GM23338 (cell line): ENCODE results near the gene ST3GAL6.

ENCODE experiments used
- CREB1 ChIP-seq: fragments of 250-450 bp; sonication (Bioruptor Pico); IDR thresholded peaks from 2 replicates; pipeline ENCODE4 v1.5.0; 2020; ENCODE audit warnings: low read depth, mild to moderate bottlenecking, moderate library complexity
- ETS1 ChIP-seq: IDR thresholded peaks from 2 replicates; pipeline ENCODE4 v1.6.1; 2016; ENCODE audit warnings: antibody characterized with exemption
- EZH2 ChIP-seq: fragments of 200-600 bp; sonication (generic); IDR thresholded peaks from one replicate; pipeline ENCODE4 v1.8.0; 2017; ENCODE audit warnings: antibody characterized with exemption, mild to moderate bottlenecking, low read depth; ENCODE audit not compliant: unreplicated experiment
- JUNB ChIP-seq: IDR thresholded peaks from one replicate; pipeline ENCODE4 v1.6.1; 2016; ENCODE audit warnings: antibody characterized with exemption; ENCODE audit not compliant: unreplicated experiment
- NANOG ChIP-seq: IDR thresholded peaks from 2 replicates; pipeline ENCODE4 v1.6.1; 2016; ENCODE audit warnings: antibody characterized with exemption, borderline replicate concordance
- POLR2AphosphoS5 ChIP-seq: IDR thresholded peaks from 2 replicates; pipeline ENCODE4 v1.6.1; 2016; ENCODE audit warnings: antibody characterized with exemption, low read depth
- TF ChIP-seq, protein P1 (sequence below), 2 experiments: fragments of 200-600 bp in 1 of 2; sonication (generic) in 1 of 2; conservative IDR thresholded peaks; 2 replicates each; pipeline versions ENCODE4 v1.5.1 to v1.6.1; 2016 to 2017; ENCODE audit warnings: antibody characterized with exemption in 2 of 2, low read depth in 2 of 2, mild to moderate bottlenecking in 2 of 2, moderate library complexity in 1 of 2
- TF ChIP-seq, protein P2 (sequence below): IDR thresholded peaks from one replicate; pipeline ENCODE4 v1.6.1; 2018; ENCODE audit warnings: antibody characterized with exemption; ENCODE audit not compliant: unreplicated experiment

DNA sequence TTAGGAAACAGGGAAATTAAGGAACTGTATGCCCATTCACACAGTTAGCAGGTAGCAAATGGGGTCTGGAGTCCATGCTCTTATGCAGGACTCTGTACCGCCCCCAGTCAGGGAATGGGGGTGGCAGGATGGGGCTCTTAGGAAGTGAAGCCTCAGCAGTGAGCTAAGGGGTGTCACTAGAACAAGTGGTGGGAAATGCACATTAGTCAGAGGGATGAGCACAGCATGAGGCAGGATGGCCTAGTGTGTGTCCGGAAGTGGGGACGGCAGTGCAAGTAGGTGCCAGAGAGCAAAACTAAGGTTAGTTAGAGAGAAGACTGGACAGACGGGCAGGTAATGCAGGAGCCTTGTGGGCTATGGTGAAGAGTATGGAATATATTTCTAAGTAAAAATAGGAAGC lies 60.7 kb downstream of the ST3GAL6 start:
- TF ChIP-seq, protein P1, sequence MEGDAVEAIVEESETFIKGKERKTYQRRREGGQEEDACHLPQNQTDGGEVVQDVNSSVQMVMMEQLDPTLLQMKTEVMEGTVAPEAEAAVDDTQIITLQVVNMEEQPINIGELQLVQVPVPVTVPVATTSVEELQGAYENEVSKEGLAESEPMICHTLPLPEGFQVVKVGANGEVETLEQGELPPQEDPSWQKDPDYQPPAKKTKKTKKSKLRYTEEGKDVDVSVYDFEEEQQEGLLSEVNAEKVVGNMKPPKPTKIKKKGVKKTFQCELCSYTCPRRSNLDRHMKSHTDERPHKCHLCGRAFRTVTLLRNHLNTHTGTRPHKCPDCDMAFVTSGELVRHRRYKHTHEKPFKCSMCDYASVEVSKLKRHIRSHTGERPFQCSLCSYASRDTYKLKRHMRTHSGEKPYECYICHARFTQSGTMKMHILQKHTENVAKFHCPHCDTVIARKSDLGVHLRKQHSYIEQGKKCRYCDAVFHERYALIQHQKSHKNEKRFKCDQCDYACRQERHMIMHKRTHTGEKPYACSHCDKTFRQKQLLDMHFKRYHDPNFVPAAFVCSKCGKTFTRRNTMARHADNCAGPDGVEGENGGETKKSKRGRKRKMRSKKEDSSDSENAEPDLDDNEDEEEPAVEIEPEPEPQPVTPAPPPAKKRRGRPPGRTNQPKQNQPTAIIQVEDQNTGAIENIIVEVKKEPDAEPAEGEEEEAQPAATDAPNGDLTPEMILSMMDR (conservative IDR thresholded peaks at IDR 0.05; ENCODE audit: low read depth in 2 of 2) = no peak
- TF ChIP-seq POLR2AphosphoS5 (no peak), EZH2 (no peak), JUNB (no peak), ETS1 (no peak), NANOG (no peak), CREB1 (no peak)
- TF ChIP-seq, protein P2, sequence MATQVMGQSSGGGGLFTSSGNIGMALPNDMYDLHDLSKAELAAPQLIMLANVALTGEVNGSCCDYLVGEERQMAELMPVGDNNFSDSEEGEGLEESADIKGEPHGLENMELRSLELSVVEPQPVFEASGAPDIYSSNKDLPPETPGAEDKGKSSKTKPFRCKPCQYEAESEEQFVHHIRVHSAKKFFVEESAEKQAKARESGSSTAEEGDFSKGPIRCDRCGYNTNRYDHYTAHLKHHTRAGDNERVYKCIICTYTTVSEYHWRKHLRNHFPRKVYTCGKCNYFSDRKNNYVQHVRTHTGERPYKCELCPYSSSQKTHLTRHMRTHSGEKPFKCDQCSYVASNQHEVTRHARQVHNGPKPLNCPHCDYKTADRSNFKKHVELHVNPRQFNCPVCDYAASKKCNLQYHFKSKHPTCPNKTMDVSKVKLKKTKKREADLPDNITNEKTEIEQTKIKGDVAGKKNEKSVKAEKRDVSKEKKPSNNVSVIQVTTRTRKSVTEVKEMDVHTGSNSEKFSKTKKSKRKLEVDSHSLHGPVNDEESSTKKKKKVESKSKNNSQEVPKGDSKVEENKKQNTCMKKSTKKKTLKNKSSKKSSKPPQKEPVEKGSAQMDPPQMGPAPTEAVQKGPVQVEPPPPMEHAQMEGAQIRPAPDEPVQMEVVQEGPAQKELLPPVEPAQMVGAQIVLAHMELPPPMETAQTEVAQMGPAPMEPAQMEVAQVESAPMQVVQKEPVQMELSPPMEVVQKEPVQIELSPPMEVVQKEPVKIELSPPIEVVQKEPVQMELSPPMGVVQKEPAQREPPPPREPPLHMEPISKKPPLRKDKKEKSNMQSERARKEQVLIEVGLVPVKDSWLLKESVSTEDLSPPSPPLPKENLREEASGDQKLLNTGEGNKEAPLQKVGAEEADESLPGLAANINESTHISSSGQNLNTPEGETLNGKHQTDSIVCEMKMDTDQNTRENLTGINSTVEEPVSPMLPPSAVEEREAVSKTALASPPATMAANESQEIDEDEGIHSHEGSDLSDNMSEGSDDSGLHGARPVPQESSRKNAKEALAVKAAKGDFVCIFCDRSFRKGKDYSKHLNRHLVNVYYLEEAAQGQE = no peak
